Smooth muscle cell (in vitro differentiated cells): Measurements from ENCODE around the gene TASP1. TPM values are rescaled to one million over a fixed set of nuclear protein-coding genes. Genes with fewer than 3 reads are reported as not detected.

Source experiments
- DNase-seq: peaks from one replicate; lab custom pipeline; 2025; ENCODE audit not compliant: unreplicated experiment; lab: John Stamatoyannopoulos, UW
- H2AFZ ChIP-seq: fragments of 200-600 bp; sonication (generic); 2 replicates; pipeline ENCODE4 v1.6.0; 2016; ENCODE audit warnings: antibody characterized with exemption, low read depth, mild to moderate bottlenecking
- H3F3A ChIP-seq: fragments of 200-600 bp; sonication (generic); 2 replicates; pipeline ENCODE4 v1.6.0; 2017; ENCODE audit warnings: antibody characterized with exemption, low read depth
- H3K27ac ChIP-seq: fragments of 200-600 bp; sonication (generic); 2 replicates; pipeline ENCODE4 v1.5.1; 2016; ENCODE audit warnings: low read depth, mild to moderate bottlenecking
- H3K27me3 ChIP-seq: fragments of 200-600 bp; sonication (generic); 2 replicates; pipeline ENCODE4 v1.6.1; 2016; ENCODE audit warnings: low read depth, mild to moderate bottlenecking
- H3K36me3 ChIP-seq: fragments of 200-600 bp; sonication (generic); 2 replicates; pipeline ENCODE4 v1.5.1; 2016; ENCODE audit warnings: low read depth
- H3K4me1 ChIP-seq: fragments of 200-600 bp; sonication (generic); 2 replicates; pipeline ENCODE4 v1.5.1; 2016; ENCODE audit warnings: low read depth
- H3K4me2 ChIP-seq: fragments of 200-600 bp; sonication (generic); 2 replicates; pipeline ENCODE4 v1.6.0; 2016; ENCODE audit warnings: mild to moderate bottlenecking
- H3K4me3 ChIP-seq: fragments of 200-600 bp; sonication (generic); 2 replicates; pipeline ENCODE4 v1.5.1; 2016; ENCODE audit warnings: mild to moderate bottlenecking
- H3K79me2 ChIP-seq: fragments of 200-600 bp; sonication (generic); 2 replicates; pipeline ENCODE4 v1.6.0; 2016; ENCODE audit warnings: low read depth, mild to moderate bottlenecking
- H3K9ac ChIP-seq: fragments of 200-600 bp; sonication (generic); 2 replicates; pipeline ENCODE4 v1.6.0; 2016; ENCODE audit warnings: low read depth
- H3K9me3 ChIP-seq: fragments of 200-600 bp; sonication (generic); replicated peaks from 2 replicates; pipeline ENCODE4 v1.5.1; 2016; ENCODE audit warnings: low read depth
- H4K20me1 ChIP-seq: fragments of 200-600 bp; sonication (generic); 2 replicates; pipeline ENCODE4 v1.6.0; 2016; ENCODE audit warnings: low read depth
- WGBS: methylation state at CpG from one replicate; pipeline ENCODE4 v1.1.7; 2016; ENCODE audit warnings: low lambda C conversion rate; 5-methylcytosine and 5-hydroxymethylcytosine counted together
- polyA plus RNA-seq: library from polyadenylated mRNA; unstranded; fragments of >200 nt; fragmentation: Nextera tagmentation; extraction: Ambion mirVana; gene quantifications from 2 replicates; pipeline ENCODE4 v1.2.1, GENCODE V29; 2016
- total RNA-seq: library from RNA; depleted of rRNA; stranded (reverse); fragments of >200 nt; gene quantifications from 2 replicates; pipeline ENCODE4 v1.2.3, GENCODE V29; 2014
- TF ChIP-seq, protein P1 (sequence below): fragments of 200-600 bp; sonication (generic); IDR thresholded peaks from 2 replicates; pipeline ENCODE4 v1.5.1; 2017; ENCODE audit warnings: borderline replicate concordance, mild to moderate bottlenecking, antibody characterized with exemption; ENCODE audit not compliant: insufficient read depth, poor library complexity, severe bottlenecking

TASP1 gene
- total and polyA plus RNA-seq, 2 experiments from 2014 or later, result 6.4 to 17.5 TPM

DNA sequence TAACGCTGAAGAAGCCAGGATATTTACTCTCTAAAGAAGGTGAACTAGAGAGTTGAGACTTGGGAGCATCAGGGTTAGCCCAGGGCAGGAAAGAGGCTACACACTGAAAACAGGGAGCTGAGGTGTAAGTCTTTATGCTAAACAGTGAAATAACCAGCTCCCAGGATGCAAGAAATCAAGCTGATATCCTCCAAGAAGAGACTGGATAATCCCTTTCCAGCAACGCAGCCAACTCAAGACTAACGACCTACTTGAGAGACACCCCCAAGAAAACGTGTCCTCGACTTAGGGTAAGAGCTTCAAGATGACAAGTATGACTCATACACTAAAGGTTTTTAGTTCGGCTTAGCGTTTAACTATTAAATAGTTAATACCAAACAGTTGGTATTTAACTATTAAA, 202.2 kb downstream of the TASP1 start:
- peaks cover 11% of the 10 kb centered on the region for H3K9me3 ChIP-seq
- no peaks in the 10 kb centered on the region for H3K36me3 ChIP-seq
- no peak overlapping the region for H3K4me3 ChIP-seq
- H3K27me3 ChIP-seq, result no peaks in the 10 kb centered on the region
- no peaks in the 10 kb centered on the region for H3K79me2 ChIP-seq
- DNase-seq, result no peak
- no peak overlapping the region for H3K27ac ChIP-seq
- no peak overlapping the region for H3K4me2 ChIP-seq
- H3K9ac ChIP-seq, result no peak overlapping the region
- peaks cover 4% of the 10 kb centered on the region for H3F3A ChIP-seq
- no peak overlapping the region for H2AFZ ChIP-seq
- H4K20me1 ChIP-seq, result no peaks in the 10 kb centered on the region
- WGBS, result 42% methylated on average over 7 of the region's 7 CpGs
- H3K4me1 ChIP-seq, result no peaks in the 10 kb centered on the region
- TF ChIP-seq, protein P1, sequence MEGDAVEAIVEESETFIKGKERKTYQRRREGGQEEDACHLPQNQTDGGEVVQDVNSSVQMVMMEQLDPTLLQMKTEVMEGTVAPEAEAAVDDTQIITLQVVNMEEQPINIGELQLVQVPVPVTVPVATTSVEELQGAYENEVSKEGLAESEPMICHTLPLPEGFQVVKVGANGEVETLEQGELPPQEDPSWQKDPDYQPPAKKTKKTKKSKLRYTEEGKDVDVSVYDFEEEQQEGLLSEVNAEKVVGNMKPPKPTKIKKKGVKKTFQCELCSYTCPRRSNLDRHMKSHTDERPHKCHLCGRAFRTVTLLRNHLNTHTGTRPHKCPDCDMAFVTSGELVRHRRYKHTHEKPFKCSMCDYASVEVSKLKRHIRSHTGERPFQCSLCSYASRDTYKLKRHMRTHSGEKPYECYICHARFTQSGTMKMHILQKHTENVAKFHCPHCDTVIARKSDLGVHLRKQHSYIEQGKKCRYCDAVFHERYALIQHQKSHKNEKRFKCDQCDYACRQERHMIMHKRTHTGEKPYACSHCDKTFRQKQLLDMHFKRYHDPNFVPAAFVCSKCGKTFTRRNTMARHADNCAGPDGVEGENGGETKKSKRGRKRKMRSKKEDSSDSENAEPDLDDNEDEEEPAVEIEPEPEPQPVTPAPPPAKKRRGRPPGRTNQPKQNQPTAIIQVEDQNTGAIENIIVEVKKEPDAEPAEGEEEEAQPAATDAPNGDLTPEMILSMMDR, result no peak

DNA sequence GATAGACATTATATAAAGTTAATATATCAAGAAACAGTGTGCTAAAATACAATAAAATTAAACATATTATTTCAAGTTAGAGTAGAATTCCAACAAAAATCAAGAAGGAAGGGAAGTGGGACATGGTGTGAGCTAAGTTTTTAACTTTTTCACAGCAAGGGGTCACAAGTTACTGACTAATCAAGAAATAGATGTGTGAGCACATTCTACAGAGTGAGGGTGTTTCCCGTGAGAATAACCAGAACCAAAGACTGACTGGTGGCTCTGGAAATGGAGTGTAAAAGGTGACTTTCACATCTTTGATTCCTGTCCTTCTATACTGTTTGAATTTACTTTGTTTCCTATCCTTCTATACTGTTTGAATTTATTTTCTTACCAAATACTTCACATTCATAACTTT, 206.6 kb downstream of the TASP1 start:
- no peak overlapping the region for H3K4me3 ChIP-seq
- H3K36me3 ChIP-seq, result no peaks in the 10 kb centered on the region
- H3K9ac ChIP-seq, result no peak overlapping the region
- TF ChIP-seq, protein P1, result no peak
- H3F3A ChIP-seq, result no peaks in the 10 kb centered on the region
- H3K9me3 ChIP-seq, result no peaks in the 10 kb centered on the region
- H3K27ac ChIP-seq, result no peak overlapping the region
- no peak for DNase-seq
- no peaks in the 10 kb centered on the region for H4K20me1 ChIP-seq
- WGBS, result 64% methylated on average over 1 of the region's 1 CpG
- no peaks in the 10 kb centered on the region for H3K79me2 ChIP-seq
- no peak overlapping the region for H3K4me2 ChIP-seq
- H2AFZ ChIP-seq, result no peak overlapping the region
- H3K4me1 ChIP-seq, result no peaks in the 10 kb centered on the region
- no peaks in the 10 kb centered on the region for H3K27me3 ChIP-seq

DNA sequence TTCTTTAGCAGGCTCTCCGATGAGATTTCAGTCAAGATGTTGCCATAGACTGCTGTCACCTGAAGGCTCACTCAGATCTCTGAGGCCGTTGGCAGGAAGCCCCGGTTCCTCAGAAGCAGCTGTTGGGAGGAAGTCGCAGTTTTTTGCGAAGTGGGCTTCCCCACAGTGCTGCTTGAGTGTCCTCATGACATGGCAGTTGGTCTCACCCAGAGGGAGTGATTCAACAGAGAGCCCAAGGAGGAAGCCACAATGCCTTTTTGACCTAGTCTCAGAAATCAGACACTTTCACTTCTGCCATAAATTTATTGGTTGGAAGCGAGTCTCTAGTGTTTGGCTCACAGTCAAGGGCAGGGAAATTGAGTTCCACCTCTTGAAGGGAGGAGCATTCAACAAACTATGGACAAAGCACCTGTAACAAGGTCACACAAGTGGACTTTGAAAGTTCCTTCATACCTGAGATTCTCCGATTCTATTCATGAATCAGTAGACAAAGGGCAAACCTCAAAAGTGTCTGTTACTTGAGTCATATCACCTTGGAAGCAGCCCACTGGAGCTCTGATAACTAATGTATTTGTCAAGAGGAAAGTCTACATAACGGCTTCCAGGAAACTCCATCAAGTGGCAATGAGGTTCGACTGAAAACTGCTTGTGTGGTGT, 208.3 kb downstream of the TASP1 start:
- 88% methylated on average over 9 of the region's 9 CpGs for WGBS

More for the DNA sequence above, 208.3 kb downstream of the TASP1 start:
- no peaks in the 10 kb centered on the region for H3K27me3 ChIP-seq
- peaks cover 11% of the 10 kb centered on the region for H3F3A ChIP-seq
- no peak overlapping the region for H3K27ac ChIP-seq
- H3K9me3 ChIP-seq, result no peaks in the 10 kb centered on the region
- no peak overlapping the region for H3K4me3 ChIP-seq
- no peaks in the 10 kb centered on the region for H3K36me3 ChIP-seq
- H4K20me1 ChIP-seq, result no peaks in the 10 kb centered on the region
- H3K4me1 ChIP-seq, result peaks cover 10% of the 10 kb centered on the region
- no peak for DNase-seq
- H3K4me2 ChIP-seq, result no peak overlapping the region
- H3K9ac ChIP-seq, result no peak overlapping the region
- TF ChIP-seq, protein P1, result no peak
- no peaks in the 10 kb centered on the region for H3K79me2 ChIP-seq
- H2AFZ ChIP-seq, result no peak overlapping the region
